NCI-H345 treated with DMSO at 0.1 percent for 48 hours (cell line): ENCODE data around the gene MYL12A.
A peak's percentile ranks its signal among the peaks of the same experiment; 100 is the strongest.
"Not testable (repeated sequence)": the region's sequence is repeated elsewhere in the genome, so short reads cannot be mapped to it uniquely, and the experiment has no call there.

ENCODE experiments used
- DNase-seq: peaks from one replicate; lab custom pipeline; 2025; ENCODE audit not compliant: unreplicated experiment; lab: John Stamatoyannopoulos, UW

Gene MYL12A

GRCh38 chr18:3247240-3248061, at the start of gene MYL12A:
Gene MYL12A (plus strand): TSS chr18:3247801. CDS start chr18:3253248, 5,447 bp downstream.
- DNase-seq = peak; percentile 91

- not testable (repeated sequence) for DNase-seq
Measured at GRCh38 chr18:3198260-3198860, 49.2 kb upstream of the MYL12A start.

GRCh38 chr18:3199942-3200645, 47.5 kb upstream of the MYL12A start:
- DNase-seq = no peak

GRCh38 chr18:3205239-3205638, 42.4 kb upstream of the MYL12A start:
- DNase-seq = no peak

GRCh38 chr18:3207565-3207964, 40.0 kb upstream of the MYL12A start:
- DNase-seq = no peak

GRCh38 chr18:3209859-3210569, 37.6 kb upstream of the MYL12A start:
- DNase-seq = no peak

GRCh38 chr18:3211236-3211992, 36.2 kb upstream of the MYL12A start:
- peak; percentile 11 for DNase-seq

GRCh38 chr18:3212657-3213056, 34.9 kb upstream of the MYL12A start:
- DNase-seq = no peak

GRCh38 chr18:3213300-3214059, 34.1 kb upstream of the MYL12A start:
- no peak for DNase-seq

GRCh38 chr18:3214855-3215637, 32.6 kb upstream of the MYL12A start:
- no peak for DNase-seq

- no peak for DNase-seq
Measured at GRCh38 chr18:3216987-3217386, 30.6 kb upstream of the MYL12A start.

GRCh38 chr18:3217948-3218647, 29.5 kb upstream of the MYL12A start:
- DNase-seq = no peak

GRCh38 chr18:3218819-3219218, 28.8 kb upstream of the MYL12A start:
- no peak for DNase-seq

GRCh38 chr18:3219241-3219630, 28.4 kb upstream of the MYL12A start:
- DNase-seq = no peak

GRCh38 chr18:3219631-3220335, 27.8 kb upstream of the MYL12A start, which contains the start of gene MYOM1:
Gene MYOM1 (minus strand): TSS chr18:3219968. CDS start chr18:3215223, 4,745 bp downstream.
- no peak for DNase-seq

GRCh38 chr18:3220868-3221267, 26.7 kb upstream of the MYL12A start:
- not testable (repeated sequence) for DNase-seq

- no peak for DNase-seq
Measured at GRCh38 chr18:3221496-3221895, 26.1 kb upstream of the MYL12A start.

- no peak for DNase-seq
Measured at GRCh38 chr18:3223356-3223755, 24.2 kb upstream of the MYL12A start.
